WI38 (cell line): ENCODE data around the gene MCU.
"Not testable (repeated sequence)": the region's sequence is repeated elsewhere in the genome, so short reads cannot be mapped to it uniquely, and the experiment has no call there.

Experiments
- H3K4me3 ChIP-seq: 2 replicates; pipeline ENCODE4 v1.5.1; 2011; ENCODE audit warnings: low read depth, mild to moderate bottlenecking, control low read depth, low read length
- TF ChIP-seq, protein P1 (sequence below): IDR thresholded peaks from 2 replicates; pipeline ENCODE4 v1.5.1; 2012; ENCODE audit warnings: low read depth, mild to moderate bottlenecking, control low read depth, low read length

MCU gene

DNA sequence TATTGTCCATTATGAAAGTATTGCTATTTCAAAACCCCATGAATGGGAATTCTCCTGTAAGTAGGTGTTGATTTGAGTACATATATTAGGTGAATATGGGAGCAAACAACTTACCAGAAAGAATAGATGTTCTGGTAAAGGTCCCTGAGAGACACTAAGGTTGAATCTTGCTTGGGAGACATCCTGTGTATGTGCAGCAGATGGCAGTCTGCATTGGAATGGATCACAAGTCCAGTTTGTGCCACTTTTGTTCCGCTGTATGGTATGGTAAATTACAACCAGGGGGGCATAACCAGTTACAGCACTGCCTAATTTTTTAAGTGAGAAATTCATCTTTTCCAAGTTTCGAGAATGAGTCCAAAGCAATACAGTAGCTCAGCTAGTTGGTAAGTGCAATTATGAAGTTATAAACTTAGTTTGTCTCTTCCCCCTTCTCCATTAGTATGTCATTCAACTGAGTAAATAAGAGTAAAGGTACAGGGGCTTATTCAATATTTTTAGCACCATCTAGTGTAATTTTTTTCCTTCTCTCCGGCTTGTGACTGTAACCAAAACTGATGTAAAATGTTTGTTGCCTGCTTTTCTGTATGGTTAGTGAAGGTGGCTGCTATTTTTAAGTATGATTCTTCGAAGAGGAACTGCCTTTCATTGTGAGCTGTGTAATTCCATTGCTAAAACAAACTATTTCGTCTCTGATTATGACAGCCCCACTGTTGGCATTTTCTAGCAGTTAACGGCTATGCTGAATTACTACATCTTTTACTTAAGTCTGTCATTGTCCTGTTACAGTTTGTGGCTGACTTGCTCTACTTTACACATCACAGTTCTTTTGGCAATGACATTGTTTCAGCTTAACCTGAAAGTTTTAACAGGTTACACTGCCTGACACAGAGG, 2.8 kb downstream of the MCU start:
- H3K4me3 ChIP-seq, result no peak overlapping the region
- TF ChIP-seq, protein P1, sequence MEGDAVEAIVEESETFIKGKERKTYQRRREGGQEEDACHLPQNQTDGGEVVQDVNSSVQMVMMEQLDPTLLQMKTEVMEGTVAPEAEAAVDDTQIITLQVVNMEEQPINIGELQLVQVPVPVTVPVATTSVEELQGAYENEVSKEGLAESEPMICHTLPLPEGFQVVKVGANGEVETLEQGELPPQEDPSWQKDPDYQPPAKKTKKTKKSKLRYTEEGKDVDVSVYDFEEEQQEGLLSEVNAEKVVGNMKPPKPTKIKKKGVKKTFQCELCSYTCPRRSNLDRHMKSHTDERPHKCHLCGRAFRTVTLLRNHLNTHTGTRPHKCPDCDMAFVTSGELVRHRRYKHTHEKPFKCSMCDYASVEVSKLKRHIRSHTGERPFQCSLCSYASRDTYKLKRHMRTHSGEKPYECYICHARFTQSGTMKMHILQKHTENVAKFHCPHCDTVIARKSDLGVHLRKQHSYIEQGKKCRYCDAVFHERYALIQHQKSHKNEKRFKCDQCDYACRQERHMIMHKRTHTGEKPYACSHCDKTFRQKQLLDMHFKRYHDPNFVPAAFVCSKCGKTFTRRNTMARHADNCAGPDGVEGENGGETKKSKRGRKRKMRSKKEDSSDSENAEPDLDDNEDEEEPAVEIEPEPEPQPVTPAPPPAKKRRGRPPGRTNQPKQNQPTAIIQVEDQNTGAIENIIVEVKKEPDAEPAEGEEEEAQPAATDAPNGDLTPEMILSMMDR, result peak; percentile 28; the same call in 1 of the 2 replicates

DNA sequence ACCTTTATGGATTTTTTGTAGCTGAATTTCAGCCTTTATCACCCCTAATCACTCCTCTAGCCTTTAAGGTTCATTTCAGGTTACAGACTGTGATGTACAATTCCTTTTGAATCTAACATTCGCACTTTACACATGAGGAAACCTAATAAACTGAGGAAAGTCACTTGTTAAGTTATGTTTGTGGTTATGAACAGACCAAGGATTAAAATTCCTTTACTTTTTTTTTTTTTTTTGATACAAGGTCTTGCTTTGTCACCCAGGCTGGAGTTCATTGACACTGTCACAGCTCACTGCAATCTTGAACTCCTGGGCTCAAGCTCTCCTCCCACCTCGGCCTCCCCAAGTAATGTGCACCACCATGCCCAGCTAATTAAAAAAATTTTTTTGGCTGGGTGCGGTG, 3.6 kb downstream of the MCU start:
- TF ChIP-seq, protein P1, result no peak
- no peak overlapping the region for H3K4me3 ChIP-seq

DNA sequence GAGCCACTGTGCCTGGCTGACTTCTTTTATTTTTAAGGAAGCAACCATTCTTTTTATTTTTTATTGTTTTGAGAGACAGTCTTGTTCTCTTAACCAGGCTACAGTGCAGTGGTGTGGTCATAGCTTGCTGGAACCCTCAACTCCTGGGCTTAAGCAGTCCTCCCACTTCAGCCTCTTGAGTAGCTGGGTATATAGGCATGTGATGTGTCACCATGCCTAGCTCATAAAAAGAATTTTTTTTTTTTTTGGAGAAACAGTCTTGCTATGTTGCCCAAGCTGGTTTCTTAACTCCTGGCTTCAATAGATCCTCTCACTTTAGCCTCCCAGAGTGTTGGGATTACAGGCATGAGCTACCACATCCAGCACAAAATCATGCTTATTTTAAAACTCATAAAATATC, 5.8 kb downstream of the MCU start:
- no peak overlapping the region for H3K4me3 ChIP-seq
- TF ChIP-seq, protein P1, result no peak

DNA sequence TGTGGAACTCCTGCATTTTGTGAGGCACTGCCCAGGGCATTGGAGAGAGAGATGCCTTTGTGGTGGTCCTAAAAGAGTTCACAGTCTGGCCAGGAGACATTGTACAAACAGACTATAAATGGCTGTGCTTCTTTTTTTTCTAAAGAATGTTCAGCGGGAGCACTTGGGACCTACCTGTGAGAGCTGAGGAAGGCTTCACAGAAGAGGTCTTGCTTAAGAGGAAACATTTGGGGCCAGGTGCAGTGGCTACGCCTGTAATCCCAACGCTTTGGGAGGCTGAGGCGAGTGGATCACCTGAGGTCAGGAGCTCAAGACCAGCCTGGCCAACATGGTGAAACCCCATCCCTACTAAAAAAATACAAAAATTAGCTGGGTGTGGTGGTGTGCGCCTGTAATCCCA, 10.5 kb downstream of the MCU start:
- H3K4me3 ChIP-seq, result not testable (repeated sequence)

DNA sequence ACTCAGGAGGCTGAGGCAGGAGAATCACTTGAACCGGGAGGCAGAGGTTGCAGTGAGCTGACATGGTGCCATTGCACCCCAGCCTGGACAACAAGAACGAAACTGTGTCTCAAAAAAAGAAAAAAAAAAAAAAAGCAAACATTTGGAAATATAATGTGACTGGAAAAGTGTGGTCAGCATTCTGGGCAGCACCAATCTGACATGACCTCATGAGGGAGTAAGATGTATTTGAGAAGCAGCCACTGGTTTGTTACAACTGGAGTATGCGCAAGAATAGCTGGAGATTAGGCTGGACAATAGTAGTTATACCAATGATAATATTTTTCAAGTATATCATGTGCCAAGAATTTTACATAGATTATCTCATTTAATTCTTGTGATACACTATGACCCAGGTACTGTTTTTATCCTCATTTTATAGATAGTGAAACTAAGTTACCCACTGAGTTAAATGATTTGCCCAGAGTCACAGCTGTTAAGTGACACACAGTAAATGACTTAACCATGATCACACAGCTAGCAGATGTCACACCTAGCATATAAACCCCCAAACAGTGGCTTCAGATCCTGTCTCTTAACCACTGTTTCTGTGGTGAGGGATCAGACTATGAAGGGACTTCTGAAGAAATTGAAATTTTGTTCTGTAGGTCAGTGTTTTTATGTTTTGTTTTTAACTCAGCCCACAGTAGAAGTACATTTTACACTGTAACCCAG, 11.1 kb downstream of the MCU start:
- H3K4me3 ChIP-seq, result no peak overlapping the region
- TF ChIP-seq, protein P1, result no peak

DNA sequence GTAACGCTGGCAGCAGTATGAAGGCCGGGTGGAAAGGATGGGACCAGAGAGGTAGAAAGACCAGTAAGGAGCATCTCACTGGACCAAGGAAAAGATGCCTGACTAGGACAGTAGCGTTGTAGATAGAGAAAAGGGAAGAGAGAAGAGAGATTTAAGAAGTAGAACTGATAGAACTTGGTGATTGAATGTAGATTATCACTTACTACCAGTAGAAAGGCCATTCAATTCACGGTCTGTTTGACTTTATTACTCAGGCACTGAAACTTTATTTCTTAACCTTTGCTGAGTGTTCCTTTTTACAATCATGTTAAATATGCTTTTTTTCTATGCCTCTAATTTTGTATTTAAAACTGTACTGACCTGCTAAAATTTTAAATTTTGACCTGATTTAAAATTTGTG, 12.2 kb downstream of the MCU start:
- TF ChIP-seq, protein P1, result no peak
- H3K4me3 ChIP-seq, result no peak overlapping the region

DNA sequence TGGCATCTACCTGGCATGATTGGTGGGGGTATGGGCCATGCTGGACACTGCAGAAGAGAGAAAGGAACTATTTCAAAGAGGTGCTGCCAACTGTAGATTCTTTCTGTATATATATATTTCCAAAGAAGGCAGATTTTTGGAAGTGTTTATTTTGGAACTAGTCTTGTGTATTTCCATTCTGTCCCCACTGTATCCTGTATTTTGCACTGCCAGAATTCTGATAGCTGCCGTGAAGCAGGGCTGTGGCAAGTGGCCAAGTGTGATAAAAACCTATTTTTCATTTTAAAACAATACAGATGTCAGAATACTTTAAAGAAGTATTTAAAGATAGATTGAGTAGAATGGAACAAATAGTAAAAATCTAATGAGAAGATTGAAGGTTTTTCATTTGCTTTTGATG, 17.1 kb downstream of the MCU start:
- H3K4me3 ChIP-seq, result no peak overlapping the region
- TF ChIP-seq, protein P1, result no peak
